ENCODE results near the gene CCDC57.
"Not testable (repeated sequence)": the region's sequence is repeated elsewhere in the genome, so short reads cannot be mapped to it uniquely, and the experiment has no call there.

The CCDC57 gene

DNA sequence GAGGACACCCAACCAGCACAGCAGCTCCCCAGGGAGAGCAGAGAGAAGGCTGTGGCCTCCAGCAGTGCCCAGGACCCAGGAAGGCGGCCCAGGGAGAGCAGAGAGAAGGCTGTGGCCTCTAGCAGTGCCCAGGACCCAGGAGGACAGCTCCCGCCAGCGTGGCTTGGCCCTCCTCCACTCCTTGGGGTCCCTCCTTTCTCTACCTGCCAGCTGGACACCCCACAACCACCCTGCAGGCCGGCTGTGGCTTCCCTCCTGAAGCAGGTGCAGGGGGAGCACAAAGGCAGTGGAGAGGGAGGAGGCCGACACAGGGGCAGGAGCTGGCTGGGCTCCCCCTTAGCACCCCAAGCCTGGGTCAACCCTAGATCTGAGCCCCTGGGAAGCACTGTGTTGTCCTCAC, 60.5 kb downstream of the CCDC57 start:
- no peak for DNase-seq (ENCODE audit: low read depth)

DNA sequence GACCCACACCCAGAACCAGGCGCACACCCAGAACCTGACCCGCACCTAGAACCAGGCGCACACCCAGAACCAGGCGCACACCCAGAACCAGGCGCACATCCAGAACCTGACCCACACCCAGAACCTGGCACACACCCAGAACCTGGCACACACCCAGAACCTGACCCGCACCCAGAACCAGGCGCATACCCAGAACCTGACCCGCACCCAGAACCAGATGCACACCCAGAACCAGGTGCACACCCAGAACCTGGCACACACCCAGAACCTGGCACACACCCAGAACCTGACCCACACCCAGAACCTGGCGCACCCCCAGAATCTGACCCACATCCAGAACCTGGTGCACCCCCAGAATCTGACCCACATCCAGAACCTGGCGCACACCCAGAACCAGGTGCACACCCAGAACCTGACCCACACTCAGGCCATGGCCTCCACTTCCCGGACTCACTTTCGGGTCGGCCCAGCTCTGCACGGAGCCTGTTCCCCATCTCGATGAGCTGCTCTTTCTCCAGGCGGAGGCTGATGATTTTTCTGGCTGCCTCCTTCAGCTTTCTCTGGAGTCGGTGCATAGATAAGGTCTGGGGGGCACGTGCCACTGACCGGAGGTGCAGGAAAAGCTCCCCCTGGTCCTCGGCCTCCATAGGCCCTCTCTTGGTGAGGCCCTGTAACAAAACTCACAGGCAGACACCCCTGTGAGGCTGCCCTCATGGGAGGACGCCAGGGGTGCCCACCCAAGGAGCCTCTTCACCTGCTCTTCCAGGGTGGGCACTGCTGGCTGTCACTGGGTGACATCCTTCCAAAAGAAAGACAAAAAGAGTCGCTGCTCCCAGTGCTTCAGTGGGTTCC, 61.3 kb downstream of the CCDC57 start:
- no peak for DNase-seq (ENCODE audit: low read depth)

DNA sequence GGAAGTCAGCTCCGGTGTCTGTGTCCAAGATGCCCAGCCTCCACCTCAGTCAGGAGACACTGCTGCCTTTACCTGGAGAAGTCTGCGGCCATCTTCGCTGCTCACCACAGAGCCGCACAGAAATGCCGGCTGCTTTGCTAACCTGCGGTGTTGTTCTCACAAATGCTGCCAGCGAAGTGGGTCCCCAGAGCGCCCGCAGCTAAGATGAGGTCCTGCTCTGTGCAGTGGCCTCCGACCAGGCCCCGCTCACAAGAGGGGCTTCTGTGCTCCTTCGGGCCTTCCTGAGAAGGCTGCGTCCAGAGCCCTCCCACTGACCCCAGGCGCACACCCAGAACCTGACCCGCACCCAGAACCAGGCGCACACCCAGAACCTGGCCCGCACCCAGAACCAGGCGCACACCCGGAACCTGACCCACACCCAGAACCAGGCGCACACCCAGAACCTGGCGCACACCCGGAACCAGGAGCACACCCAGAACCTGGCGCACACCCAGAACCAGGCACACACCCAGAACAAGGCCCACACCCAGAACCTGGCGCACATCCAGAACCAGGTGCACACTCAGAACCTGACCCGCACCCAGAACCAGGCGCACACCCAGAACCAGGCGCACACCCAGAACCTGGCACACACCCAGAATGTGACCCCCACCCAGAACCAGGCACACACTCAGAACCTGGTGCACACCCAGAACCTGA, 63.1 kb downstream of the CCDC57 start:
- DNase-seq (ENCODE audit: low read depth) = no peak

DNA sequence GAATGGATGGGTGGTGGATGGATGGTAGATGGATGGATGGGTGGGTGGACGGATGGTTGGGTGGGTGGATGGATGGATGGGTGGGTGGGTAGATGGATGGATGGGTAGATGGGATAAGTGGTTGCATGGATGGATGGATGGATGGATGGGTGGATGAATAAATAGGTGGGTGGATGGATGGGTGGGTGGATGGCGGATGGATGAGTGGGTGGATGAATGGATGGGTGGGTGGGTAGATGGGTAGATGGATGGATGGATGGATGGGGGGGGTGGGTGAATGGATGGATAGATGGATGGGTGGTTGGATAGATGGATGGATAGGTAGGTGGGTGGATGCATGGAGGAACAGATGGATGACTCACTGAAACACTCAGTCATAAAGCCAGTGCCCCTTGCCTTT, 63.6 kb downstream of the CCDC57 start:
- DNase-seq (ENCODE audit: low read depth) = no peak

DNA sequence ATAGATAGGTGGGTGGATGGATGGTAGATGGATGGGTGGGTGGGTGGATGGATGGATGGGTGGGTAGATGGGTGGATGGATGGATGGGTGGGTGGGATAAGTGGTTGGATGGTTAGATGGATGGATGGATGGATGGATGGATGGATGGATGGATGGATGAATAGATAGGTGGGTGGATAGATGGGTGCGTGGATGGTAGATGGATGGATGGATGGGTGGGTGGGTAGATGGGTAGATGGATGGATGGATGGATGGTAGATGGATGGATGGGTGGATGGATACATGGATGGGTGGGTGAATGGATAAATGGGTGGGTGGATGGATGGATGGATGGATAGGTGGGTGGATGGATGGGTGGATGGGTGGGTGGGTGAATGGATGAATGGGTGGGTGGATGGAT, 64.6 kb downstream of the CCDC57 start:
- no peak for DNase-seq (ENCODE audit: low read depth)

DNA sequence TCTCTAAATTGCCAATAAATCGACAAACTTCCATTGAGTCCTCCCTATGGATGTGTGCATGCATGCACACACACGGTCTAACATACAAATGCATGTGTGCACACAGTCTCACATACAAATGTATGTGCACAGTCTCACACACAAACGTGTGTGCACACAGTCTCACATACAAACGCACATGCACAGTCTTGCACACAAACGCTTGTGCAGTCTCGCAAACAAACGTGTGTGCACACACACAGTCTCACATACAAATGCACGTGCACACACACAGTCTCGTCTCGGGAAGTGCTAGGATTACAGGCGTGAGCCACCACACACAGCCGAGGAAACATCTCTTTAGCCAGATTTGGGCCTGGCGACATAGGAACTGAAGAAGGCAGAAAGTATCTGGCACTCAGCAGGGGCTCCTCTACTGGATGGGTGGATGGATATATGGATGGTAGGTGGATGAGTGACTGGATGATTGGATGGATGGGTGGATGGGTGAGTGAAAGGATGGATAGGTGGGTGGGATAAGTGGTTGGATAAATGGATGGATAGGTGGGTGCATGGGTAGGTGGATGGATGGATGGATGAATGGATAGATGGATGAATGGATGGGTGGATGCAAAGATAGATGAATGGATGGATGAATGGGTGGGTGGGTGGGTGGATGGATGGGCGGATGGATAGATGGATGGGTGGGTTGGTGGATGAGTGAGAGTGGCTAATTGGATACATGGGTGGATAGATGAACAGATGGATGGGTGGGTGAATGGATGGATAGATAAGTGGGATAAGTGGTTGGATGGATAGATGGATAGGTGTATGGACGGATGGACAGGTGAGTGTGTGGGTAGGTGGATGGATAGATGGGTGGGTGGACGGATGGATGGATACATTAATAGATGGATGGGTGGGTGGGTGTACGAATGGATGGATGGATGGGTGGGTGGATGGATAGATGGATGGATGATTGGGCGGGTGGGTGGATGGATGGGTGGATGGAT, 65.7 kb downstream of the CCDC57 start:
- no peak for DNase-seq (ENCODE audit: low read depth)

DNA sequence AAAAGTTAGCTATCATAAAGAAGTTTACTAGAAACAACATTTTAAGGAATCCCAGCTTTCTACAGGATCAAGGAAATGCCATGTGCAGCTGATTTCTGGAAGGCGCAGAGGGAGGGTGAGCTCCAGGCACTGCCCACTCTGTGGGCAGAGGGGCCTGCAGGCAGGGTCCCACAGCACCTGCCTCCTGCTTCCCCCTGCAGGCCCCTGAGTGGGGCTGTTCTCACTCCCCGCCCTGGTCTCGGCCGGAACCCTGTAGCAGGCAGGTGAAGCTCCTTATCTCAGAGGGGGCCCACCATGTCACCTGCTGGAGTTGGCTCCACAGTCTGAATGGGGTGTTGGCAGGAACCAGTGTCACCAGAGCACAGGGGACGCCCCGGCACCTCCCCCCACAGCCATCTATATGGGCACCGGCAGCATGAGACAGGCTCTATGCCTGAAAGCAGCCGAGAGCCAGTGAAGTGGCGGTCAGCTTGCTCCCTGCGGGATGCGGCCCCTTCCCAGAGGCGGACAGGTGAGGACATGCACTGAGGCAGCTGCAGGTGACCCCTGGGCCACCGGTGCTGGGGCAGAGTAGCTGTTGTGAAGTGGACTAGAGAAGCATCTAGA, 67.0 kb downstream of the CCDC57 start:
- no peak for DNase-seq (ENCODE audit: low read depth)

DNA sequence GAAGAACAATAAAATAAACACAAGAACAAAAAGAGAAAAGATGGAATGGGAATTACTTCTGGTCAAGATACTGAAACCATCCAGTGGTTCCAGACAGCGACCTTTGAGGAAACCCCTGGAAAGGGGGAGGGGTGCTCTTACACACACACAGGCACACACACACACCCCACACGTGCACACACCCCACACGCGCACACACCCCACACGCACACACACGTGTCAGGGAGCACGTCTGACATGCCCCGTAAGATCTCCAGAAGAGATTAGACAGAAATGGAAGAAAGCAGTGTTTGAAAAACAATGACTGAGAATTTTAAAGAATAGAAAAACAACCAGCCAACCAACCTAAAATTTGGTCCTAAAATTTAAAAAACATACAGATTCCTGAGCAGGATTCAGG, 69.3 kb downstream of the CCDC57 start:
- no peak for DNase-seq (ENCODE audit: low read depth)

DNA sequence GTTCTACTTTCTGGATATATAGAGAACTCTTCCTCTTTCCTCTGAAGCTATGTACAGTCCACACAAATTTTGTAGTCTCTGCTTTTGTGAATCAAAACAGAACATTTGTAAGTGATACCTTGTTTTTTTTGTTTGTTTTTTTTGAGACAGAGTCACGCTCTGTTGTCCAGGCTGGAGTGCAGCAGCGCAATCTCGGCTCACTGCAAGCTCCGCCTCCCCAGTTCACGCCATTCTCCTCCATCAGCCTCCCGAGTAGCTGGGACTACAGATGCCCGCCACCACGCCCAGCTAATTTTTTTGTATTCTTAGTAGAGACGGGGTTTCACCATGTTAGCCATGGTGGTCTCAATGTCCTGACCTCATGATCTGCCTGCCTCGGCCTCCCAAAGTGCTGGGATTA, 72.7 kb downstream of the CCDC57 start:
- DNase-seq (ENCODE audit: low read depth) = not testable (repeated sequence)

DNA sequence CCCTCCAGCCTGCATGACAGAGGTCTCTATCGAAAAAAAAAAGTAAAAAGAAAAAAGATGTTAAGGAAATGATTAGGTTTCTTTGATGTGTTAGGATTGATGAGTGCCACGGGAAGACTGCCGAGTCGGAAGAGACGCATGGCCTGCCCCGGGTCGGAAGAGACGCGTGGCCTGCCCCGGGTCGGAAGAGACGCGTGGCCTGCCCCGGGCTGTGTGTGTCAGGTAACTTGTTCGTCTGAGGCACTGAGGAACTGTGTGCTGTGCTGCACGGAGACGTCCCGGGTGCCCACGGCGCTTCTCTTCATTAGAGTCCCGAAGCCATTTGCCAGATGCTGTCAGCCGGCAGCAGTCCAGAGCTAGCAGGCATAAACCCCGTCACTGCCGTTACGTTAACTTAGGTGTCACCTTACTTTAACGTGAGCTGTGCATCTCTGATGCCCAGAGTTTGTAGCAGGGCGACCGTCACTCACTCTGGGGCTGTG, 74.1 kb downstream of the CCDC57 start:
- no peak for DNase-seq (ENCODE audit: low read depth)

DNA sequence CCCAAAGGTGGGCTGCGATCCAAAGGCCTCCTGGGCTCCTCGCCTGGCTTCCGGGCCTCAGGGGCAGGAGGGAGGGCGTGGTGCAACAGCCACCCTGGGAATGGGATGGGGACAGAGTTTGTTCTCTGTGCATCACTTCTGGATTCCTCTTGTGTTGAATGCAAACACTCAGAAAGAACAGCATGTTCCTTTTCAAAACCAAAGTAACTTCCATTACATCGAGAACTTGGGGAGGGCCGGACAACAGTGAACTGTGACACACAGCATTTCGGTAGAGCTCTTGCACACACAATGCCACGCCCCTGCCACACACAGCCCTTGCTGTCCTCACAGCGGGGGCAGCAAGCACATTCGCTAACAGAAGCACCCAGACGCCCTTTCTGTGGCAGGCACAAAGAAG, 78.5 kb downstream of the CCDC57 start:
- DNase-seq (ENCODE audit: low read depth) = no peak

DNA sequence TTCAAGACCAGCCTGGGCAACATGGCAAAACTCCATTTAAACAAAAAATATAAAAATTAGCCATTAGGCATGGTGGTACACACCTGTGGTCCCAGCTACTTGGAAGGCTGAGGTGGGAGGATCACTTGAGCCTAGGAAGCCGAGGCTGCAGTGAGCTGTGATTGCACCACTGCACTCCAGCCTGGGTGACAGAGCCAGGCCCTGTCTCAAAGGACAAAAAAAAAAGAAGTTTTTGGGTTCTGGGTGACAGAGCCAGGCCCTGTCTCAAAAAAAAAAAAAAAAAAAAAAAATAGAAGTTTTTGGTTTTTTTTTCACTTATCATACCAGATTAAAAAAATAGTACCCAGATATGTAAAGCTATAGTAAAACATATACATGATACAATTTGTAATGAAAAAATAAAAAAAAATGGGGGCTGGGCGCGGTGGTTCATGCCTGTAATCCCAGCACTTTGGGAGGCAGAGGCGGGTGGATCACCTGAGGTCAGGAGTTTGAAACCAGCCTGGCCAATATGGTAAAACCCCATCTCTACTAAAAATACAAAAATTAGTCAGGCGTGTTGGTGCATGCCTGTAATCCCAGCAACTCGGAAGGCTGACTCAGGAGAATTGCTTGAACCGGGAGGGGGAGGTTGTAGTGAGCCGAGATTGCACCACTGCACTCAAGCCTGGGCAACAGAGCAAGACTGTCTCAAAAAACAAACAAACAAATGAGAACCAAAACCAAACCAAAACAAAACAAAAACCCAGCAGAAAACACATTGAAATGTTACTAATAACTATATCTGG, 79.3 kb downstream of the CCDC57 start:
- DNase-seq (ENCODE audit: low read depth) = not testable (repeated sequence)

DNA sequence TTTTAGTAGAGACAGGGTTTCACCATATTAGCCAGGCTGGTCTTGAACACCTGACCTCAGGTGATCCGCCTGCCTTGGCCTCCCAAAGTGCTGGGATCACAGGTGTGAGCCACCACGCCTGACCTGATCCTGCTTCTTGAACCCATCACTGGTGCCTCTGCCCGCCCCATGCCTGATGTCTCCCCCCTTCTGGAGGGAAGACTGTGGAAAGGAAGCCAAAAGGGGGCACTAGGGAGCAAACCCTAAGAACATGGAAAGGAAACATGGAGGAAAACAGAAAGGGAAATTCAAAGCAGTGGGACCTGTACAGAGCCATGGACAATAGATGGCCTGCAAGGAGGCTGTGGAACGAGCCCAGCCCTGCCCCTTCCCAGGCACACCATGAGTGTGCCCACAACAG, 83.5 kb downstream of the CCDC57 start:
- DNase-seq (ENCODE audit: low read depth) = no peak

DNA sequence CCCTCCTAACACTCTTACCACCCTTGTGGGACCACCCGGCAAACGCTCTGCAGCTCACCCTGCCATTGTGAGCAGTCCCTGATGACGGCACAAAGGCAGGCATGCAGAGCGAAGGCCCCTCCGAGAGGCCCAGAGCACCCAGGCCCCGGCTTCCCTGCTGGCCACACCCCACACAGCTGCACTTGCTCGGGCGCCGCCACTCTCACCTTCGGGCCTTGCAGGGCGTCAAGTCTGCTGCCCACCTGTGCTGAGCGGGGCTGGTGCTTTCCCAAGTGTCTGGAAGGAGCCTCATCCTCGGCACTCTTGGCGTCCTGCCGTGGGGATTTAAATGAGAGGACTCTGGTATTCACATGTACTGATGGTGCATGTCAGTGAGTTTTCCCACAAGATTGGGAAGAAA, 84.4 kb downstream of the CCDC57 start:
- DNase-seq (ENCODE audit: low read depth) = no peak

DNA sequence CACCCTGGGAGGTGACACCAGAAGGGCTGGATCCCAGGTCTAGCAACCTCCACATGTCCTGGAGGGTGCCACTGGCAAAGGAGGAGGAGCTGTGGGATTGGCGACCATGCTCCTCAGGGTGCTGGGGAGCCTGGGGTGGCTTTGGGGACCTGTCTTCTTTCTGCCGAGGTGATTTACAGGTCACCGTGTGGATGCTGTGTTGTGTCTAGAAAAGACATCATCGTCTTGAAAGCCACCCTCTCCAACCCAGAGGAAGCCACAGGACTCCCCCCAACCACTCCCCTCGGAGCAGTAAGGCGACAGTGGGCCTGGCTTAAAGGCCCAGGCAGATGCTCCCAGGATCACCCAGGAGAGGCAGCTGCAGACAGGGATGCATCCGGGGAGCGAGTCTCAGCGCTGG, 84.9 kb downstream of the CCDC57 start:
- DNase-seq (ENCODE audit: low read depth) = no peak

DNA sequence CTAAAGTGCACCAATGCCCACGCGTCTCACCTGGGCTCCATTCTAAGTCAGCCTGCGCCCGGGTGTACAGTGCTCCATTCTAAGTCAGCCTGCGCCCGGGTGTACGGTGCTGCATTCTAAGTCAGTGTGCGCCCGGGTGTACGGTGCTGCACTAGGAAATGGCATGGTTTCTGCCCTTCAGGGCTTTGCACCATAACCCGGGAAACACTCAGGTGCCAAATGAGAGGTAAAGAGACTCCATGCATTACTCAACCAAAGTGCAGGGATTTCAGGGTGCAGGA, 85.4 kb downstream of the CCDC57 start:
- DNase-seq (ENCODE audit: low read depth) = no peak

DNA sequence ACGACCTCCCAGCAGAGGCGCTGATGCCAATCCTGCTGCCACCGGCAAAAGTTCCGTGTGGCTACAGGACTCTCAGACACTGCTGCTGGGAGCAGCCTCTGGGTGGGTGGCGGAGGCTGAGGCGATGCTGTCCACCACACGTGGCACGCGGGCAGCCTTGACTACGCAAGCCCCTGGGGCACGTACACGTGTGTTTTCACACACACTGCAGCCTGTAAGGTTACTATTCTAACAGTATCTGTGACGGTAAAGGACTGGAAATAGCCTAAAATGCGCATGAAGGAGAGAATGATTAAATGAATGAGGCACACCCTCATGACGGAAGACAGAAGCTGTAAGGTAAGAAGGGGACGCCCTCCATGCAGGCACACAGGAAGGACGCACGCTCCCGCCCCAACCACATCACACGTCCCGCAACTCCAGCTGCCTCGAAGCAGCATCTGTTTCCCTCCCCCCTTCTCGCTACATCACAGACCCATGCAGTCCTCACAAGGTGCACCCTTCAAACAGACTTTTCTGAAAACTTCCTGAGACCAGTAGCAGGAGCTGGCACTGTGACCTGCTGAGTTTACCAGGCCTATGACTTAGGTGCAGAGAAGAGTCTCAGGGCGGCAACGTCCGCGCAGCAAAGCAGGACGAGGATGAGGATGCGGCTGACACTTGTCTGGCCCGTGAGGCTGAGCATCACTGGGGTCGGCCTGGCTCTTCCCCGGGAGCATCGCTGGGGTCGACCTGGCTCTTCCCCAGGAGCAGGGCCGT, 85.9 kb downstream of the CCDC57 start:
- peak; percentile 68 for DNase-seq (ENCODE audit: low read depth)

DNA sequence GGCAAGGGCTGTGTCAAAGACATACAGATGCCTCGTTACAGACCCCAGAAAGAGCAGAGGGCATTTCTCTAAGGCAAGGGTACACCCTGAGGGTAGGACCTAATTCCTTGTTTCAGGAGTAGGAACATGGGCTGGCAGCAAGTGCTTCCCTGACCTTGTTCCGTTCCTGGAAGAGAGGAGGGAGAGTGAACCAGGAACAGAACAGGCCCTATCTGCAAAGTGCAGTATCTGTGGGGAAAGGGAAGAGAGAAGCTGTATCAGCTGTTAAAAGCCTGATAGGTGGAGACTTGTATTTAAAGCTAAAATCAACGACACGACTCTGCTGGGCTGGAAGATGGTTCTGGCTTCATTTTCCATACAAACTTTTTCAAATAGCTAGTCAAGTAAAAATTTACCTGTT, 88.5 kb downstream of the CCDC57 start:
- no peak for DNase-seq (ENCODE audit: low read depth)

DNA sequence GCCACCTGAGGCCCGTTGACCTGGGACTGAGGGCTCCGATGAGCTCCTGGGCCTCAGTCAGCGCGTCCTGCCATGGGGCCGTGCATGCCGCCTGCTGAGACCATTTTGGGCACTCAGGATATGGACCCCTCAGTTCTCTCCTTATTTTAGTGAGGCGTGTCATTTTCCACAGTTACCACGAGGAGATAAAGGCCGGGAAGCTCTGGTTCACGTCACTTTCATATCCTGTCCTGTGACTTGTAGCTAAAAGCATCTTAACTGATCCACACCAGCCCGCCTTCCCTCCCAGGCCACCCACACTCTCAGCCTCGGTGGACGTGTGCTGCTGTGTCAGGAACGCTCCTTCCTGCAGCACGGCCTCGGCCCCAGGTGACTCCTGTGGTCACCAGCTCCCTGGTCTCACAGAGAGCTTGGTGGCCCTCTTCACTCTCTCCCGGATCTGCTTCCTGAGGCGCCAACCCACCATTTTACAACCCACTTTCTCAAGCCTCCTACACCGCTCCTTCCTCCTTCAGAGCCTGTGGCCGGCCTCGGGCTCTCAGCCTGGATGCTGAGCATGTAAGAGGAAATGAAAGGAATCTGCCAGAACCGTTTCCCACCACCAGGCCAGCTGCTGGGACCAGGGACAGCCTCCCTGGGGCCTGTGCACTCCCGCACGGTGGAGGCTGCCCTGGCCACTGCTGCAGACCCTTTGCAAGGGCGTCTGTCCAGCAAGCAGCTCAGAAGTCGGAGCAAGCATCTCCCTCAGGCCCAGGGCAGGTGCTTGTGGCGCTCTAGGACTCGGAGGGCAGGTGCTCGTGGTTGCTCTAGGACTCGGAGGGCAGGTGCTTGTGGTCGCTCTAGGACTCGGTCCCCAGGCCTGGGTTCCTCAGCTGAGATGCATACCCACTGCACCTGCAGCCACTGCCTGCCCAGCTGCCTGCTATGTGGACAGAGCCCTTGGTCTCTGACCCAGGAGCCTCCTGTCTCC, 90.7 kb downstream of the CCDC57 start:
- DNase-seq (ENCODE audit: low read depth) = no peak

Measured in activated T-cell treated with anti-CD3 and anti-CD28 coated beads for 1 hour (primary cell).